GM21529 (cell line): ENCODE data around the gene KIAA0753.
"Not testable (repeated sequence)": the region's sequence is repeated elsewhere in the genome, so short reads cannot be mapped to it uniquely, and the experiment has no call there.

Experiments used
- ATAC-seq: cut with Tn5 transposase; IDR thresholded peaks from one replicate; pipeline ENCODE4 v1.9.1; 2021; ENCODE audit not compliant: unreplicated experiment

The KIAA0753 gene

DNA sequence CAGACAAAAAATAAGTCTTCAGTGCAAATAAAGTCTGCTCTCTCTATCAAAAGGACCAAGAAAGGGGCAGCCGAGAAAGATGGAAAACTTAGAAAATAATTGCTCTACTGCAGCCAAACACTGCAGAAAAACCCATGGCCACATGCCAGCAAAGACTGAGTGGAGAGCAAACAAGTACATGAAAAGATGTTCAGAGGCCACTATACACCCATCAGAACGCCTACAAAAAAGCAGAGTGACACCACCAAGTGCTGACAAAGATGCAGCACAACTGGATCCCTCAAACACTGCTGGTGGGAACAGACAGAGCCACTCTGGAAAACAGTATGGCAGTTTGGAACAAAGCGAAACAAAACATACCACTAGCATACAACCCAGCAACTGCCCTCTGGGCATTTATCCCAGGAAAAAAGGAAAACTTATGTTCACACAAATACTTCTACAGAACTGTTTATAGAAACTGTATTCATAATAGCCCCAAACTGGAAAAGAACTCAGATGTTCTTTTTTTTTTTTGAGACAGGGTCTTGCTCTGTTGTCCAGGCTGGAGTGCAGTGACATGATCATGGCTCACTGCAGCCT lies 36.7 kb downstream of the KIAA0753 start:
- ATAC-seq, result no peak

DNA sequence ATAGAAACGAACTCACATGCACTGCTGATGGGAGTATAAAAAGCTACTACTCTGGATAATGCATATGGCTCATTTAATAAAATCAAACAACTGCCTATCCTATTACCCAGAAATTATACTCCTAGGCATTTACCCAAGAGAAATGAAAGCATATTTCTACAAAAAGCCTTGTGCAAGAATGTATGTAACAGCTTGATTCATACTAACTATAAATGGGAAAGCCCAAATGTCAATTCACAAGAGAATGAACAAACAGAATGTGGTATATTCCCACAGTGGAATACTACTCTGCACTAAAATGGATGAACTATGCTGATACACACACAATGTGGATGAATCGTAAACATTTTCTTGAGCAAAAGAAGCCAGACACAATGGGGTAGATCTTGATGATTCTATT lies 38.4 kb downstream of the KIAA0753 start:
- no peak for ATAC-seq

DNA sequence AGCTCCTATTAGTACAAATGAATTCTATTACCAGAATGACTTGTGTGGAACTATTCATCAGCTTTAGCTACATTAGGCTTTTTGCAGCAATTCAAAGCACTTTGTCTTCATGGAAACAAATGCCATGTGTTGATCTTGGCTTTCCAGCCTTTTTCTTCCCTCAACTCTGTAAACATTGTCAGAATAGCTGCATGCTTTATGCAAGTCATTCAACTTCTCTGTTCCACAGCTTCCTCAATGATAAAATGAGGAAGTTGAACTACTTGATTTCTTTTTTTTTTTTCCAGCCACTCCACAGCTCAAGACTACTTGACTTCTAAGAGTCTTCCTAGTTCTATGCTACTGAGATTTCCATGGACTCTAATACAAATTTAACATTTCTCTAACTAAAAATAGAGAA lies 41.1 kb downstream of the KIAA0753 start:
- no peak for ATAC-seq

DNA sequence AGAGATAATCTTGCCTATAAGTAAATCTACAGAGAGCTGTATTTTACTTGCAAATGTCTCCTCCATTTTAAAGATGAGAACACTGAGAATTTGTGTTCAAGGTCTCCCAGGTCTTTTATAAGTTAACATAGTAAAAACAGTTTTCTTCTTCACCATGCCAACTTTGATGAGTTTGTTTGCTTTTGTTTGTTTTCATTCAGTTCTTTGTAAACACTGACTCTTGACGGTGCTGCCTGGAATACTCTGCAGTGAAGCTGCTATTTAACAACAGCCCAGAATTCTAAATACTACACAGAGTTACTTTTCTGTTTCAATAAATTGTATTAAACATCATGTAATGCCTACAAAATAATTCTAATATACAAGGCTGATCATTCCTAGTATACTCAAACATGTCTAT lies 42.8 kb downstream of the KIAA0753 start:
- no peak for ATAC-seq

DNA sequence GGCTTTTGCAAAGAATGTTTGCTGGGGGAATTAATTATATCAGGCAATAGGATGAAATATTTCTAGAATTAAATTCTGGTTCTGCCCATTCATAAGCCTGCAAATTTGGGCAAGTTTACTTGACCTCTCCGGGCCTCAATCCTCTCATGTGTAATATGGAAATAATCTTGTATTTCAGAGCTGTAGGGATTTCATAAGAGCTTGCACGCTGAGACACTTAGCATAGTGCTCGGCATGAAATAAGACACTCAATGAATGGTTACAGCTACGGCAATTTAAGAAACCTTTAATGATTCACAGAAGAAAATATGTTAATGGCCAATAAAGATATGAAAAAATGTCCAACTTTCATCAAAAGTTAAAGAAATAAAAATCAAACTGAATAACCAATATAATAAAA lies 43.6 kb downstream of the KIAA0753 start:
- no peak for ATAC-seq

DNA sequence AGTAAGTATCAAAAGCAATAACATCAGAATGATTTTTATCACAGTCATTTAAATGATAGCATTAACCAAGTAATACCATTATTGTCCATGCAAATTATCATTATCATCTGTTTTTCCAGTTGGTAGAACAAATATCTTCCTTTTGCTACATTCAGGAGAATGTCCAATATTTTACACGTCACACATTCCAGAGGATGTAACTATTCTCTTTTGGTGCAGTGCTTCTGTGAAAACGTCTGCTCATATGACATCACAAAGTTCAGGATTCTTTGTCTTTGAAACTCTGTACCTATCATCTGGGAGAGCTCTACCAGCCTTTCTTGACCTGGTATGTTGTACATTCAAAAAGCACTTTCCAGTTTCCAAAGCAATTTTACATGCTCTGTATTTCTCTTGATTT lies 44.0 kb downstream of the KIAA0753 start:
- no peak for ATAC-seq

DNA sequence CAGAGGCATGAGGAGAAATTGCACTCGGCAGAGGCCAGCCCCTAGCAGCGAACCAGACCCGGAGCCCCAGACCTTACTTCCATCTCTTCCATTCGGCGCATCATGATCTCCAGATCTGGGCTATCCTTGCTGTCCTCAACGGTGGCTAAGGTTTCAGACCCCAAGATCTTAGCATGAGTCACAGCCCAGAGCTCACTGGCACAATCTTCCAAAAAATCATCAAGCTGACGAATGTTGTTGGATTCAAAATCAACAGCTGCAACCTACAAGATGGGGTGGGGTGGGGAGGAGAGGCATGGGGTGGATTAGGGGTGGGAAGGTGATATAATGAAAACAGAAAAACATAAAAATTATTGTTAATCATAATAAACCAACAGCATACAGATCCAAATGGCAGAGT lies 44.4 kb downstream of the KIAA0753 start:
- no peak for ATAC-seq

DNA sequence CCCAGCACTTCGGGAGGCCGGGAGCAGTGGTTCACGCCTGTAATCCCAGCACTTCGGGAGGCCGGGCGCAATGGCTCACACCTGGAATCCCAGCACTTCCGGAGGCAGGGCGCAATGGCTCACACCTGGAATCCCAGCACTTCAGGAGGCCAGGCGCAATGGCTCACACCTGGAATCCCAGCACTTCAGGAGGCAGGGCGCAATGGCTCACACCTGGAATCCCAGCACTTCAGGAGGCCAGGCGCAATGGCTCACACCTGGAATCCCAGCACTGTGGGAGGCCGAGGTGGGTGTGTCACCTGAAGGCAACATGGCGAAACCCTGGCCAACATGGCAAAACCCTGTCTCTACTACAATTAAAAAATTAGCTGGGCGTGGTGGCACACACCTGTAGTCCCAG lies 47.1 kb downstream of the KIAA0753 start:
- ATAC-seq, result not testable (repeated sequence)

DNA sequence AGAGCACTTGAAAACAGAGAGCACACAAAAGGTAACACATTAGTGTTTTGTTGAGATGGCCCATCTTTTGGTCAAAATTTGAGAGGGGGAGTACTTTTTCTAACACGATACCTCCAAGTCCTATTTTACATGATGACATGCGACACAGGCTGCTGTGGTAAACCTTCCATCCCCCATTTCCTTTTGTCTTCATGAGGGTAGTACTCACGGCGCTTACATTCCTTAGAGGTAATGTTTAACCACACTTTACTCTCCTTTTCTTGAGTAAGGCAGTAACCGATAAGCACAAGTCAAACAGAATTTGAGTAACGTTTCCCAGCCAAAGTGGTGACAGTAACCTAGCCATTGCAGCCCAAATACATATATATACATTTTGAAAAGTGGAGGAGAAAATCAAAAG lies 48.3 kb downstream of the KIAA0753 start:
- ATAC-seq, result no peak

DNA sequence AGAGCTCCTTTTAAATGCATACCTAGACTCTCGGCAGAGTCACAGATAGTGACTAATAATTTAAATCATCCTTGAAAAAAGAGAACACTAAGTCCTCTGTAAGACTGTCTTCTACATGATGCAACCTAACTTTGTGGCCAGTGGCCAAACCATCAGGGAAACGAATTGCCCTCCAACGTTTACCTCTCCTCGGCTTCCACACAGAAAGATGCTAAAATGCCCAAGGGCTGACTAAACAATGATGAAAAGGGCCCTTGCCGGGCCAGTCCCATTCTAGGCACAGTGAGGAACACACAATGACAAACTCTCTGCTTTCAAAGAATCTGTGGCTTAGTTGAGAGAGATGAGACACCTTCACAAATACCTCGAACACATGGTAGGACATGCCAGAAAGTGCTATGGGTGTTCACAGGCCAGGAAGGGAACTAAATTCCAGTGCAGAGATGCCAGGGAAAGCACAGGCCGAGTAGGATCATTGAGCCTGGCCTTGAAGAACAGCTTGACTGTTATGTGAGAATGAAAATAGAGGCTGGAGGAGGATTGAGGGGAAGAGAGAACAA lies 48.8 kb downstream of the KIAA0753 start:
- ATAC-seq, result no peak

DNA sequence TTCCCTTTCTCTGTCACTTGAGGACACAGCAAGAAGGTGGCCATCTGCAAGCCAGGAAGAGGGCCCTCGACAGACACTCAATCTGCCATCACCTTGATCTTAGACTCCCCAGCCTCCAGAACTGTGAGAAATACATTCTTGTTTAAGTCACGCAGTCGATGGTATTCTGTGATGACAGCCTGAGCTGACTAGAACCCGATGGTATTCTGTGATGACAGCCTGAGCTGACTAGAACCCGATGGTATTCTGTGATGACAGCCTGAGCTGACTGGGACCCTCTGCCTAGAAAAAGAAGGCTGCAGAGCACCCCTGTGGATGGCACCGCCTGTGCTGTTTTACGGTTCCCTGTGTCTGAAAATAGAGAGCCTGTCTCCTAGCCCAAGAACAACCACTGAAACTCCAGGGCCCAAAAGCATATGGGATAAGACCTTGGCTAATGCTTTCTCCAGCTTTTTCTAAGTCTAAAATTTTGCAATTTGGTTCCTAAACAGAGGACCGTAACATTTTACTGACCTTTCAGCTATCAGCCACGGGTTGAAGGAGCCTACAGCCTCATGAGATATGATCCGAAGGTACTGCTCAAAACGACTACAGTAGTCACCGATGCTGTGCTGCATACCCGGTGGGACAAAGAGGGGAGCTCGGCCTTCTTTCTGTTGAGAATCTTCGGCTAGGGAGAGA lies 51.1 kb downstream of the KIAA0753 start:
- no peak for ATAC-seq

DNA sequence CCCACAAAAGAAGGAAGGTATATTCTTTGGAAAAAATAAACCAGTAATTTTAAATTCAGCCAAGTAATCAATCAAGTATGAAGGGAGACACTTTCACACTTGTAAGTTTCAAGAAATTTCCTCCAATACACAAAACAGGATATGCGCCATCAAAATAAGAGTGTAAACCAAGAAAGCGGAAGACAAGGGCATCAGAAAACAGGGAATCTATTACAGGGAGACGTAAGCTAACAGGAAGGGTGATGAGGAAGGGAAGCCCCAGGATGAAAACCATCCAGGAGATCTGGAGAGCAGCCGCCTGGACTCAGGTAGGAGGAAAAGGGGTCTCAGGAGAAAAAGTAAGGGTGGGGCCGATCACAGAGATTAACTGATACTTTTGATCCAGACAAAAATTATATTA lies 52.3 kb downstream of the KIAA0753 start:
- no peak for ATAC-seq

DNA sequence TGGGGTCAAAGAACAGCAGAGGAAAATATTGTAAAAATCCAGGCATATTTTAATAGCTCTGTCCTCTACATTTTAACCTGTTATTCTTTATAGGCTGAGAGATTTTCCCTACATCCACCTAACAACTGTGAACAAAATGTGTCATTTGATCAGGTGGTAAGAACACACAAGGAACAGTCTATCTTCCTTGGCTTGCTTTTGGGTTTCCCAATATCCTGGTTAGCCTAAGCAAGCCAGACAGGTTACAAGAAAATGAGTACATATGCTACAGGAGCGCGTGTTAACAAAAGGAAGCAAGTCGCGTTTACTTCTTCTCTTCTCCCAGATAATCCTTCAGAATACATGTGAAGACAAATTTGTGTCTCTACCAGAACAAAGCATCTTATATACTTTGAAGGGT lies 53.2 kb downstream of the KIAA0753 start:
- ATAC-seq, result no peak

DNA sequence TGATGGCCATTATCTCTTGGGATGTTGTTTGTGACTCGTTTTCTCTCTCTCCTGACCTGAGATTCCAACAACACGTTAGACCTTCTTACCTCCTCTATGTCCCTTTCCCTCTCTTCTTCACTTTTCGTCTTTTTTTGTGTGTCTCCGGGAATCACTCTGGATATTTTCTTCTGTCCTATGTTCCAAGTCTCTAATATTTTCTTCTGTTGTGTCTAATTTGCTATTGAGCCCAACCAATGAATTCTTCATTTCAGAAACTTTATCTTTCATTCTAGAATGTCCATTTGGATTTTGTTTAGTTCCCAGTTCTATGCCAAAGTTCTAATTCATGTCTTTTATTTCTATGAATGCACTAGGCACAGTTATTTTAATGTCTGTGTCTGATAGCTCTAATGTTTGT lies 57.1 kb downstream of the KIAA0753 start:
- no peak for ATAC-seq

DNA sequence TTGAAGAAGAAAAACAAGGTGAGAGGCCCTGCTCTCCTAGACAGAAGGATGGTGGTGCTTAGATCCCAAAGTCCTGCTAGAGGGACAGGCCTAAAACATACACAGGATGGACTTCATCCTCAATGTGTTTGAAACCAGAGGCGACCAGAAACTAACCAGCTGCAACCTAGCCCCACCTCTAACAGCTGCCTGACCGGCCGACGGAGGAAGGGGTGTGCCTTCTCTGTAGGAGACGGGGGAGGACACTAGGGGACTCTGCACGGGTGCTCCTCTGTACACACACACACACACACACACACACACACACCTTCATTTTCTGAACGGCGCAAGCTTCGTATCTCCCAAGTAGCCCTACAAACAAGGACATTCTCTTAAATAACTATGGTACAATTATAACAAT lies 59.9 kb downstream of the KIAA0753 start:
- no peak for ATAC-seq

DNA sequence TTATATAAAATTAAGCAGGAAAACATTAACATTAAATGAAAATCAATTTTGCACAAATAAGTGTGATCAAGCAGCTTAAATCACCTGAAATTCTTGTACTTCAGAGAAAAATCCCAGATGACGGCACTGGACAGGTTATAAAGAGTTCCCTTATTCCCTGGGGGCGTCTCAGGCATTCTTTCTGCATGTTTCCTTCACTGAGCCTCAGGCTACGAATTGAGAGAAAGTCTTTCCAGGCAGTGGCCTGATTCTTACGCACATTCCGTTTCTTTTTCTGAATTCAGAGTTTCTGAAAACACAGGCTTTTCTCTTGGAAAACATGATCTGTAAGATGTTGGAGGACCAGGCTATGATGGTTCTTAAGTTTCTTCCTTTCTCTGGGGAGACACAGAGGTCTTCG lies 62.0 kb downstream of the KIAA0753 start:
- no peak for ATAC-seq

DNA sequence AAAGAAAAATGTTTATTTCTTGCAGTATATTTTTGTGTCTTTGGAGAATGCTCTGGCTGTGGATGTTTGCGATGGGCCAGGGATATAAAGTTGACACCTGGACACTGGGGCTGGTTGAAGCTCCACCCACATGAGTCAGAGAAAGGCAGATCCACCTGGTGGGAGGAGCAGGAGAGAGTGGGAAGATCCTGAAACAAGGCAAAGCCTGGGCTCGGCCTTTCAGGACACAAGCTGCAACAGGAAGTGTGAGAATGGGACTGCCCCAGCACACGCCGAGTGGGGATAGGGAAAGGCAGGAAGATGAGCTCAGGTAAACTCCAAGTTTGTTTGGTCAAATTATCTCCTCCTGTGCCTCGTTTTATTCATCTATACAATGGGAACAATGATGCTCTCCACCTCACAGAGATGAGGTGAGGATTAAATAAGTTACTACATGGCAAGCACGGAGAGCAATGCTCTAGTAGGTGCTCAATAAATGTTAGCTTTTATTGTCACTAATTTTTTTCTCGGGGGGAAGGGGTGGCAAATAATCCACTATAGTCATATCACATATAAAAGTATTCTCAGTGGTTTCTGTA lies 62.7 kb downstream of the KIAA0753 start:
- no peak for ATAC-seq

DNA sequence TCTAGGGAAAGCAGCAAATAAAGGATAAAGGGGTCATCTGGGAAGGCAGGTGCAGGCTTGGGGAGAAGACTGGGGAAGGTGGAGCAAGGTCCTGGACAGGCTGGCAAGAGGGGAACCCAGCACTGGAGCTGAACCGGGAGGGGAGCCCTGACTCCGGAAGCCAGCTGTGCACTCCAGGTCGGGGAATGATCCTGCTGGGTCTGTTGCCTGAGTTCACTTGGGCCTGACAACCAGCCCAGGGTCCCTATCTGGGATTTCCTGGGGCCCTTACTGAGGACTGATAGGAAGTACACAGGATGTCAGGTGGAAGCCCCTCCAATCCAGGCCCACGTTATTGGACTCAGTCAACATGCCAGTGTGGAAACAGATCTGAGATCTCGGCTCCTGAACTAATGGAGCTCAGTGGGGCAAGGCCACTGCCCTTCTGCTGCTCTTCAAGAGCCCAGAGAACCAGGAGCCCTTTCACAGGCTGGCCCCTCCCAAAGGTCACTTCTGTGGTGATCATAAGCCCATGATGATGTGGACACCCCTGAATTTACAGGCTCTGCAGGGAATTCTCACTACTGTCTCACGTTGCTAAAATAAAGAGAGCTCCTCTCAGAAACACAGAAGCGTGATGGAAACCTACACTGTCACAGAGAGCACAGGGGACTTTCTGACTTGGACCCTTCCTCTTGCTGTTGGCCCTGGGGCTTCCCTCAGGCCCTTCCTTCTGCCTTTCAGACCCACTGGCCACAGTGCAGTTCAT lies 64.3 kb downstream of the KIAA0753 start:
- ATAC-seq, result no peak

DNA sequence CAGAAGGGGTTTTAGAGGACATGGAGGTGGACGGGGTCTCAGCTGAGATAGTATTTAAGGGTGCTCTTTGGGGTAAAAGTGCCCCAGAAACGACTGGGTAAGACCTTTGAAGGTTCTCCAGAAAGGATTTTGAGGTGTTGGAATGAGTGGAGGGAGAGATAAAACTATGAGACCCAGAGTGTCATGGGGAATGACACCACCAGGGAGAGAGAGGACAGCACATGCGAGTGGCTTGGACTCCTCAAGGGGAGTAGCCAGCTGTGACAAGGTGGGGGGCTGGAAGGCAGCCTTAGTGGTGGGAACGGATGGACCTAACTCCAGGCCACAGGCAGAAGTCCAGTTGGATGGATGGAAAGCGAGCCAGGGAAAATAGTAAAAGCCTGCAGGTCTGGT lies 64.9 kb downstream of the KIAA0753 start:
- no peak for ATAC-seq

DNA sequence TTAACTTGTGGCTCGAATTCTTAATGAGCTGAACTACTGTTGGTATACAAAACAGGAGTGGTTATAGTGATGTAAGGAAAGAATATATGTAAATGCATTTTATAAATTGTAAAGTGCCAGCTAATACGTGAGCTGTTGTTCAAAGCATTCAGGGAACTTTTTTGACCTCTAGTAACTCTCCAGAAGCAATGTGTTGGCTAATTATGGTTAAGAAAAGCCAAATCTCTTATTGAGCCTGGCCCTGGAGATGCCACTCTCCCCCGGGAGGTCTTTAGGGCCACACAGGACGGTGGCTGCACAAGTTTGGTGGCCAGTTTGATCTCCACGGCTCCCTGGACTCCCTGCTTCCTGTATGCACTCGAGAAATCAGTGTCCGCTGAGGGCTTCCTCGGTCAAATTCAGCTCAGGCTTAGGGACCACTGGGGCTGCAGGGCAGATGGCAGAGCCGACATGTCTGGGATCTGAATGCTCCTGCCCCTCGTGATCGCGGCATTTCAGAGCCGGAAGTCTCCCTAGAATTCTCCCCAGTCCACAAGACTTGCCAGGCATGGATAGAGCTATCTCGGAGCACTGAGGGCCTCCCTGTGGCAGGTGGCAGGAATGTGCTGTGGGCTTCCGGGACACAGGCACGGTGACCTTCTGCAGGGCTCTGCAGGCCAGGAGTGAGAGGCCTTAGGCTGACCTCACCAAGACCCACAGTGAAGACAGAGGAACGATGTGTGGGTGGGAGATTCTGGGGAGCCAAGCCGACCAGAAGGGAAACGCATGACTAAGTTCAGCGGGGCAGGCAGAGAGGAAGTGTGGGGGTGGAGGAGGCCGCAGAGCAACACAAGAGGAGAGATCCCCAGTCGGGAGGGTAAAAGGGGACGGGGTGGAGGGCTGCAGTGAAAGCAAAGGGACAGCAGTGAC lies 65.6 kb downstream of the KIAA0753 start:
- no peak for ATAC-seq
